Prostate gland (tissue), 2 donors: ENCODE measurements around the gene GUCY1A1. TPM values are rescaled to one million over a fixed set of nuclear protein-coding genes. Genes with fewer than 3 reads are reported as not detected.
"Not testable (repeated sequence)": the region's sequence is repeated elsewhere in the genome, so short reads cannot be mapped to it uniquely, and the experiment has no call there.

Experiments
- DNase-seq: peaks from one replicate; pipeline ENCODE4 v3.0.0-alpha.2; 2019; ENCODE audit warnings: low spot score
- H3K27ac ChIP-seq, 2 donors: fragments of 200-600 bp; sonication (generic); 2 replicates each; pipeline ENCODE4 v1.5.1; 2017 to 2019
- H3K27me3 ChIP-seq: fragments of 200-600 bp; sonication (generic); replicated peaks from 2 replicates; pipeline ENCODE4 v1.5.1; 2019; ENCODE audit not compliant: insufficient read depth
- H3K36me3 ChIP-seq, 2 donors: fragments of 200-600 bp; sonication (generic); 1 replicate in 1 of 2; 2 replicates in 1 of 2; pipeline versions ENCODE4 v1.5.1 to v1.8.1; 2017 to 2019
- H3K4me1 ChIP-seq: fragments of 200-600 bp; sonication (generic); replicated peaks from 2 replicates; pipeline ENCODE4 v1.5.1; 2019
- H3K4me3 ChIP-seq, 2 donors: fragments of 200-600 bp; sonication (generic); 2 replicates each; pipeline ENCODE4 v1.5.1; 2017 to 2019
- H3K9me3 ChIP-seq: fragments of 200-600 bp; sonication (generic); 2 replicates; pipeline ENCODE4 v1.5.1; 2017
- POLR2A ChIP-seq: fragments of 450-650 bp; IDR thresholded peaks from one replicate; pipeline ENCODE4 v1.6.1; 2016; ENCODE audit warnings: antibody characterized with exemption, mild to moderate bottlenecking
- POLR2AphosphoS5 ChIP-seq: sonication (generic); formaldehyde crosslinking; IDR thresholded peaks from one replicate; pipeline ENCODE4 v1.6.1; 2017; ENCODE audit warnings: antibody characterized with exemption
- WGBS: methylation state at CpG from one replicate; pipeline ENCODE4 v1.1.5; 2018; 5-methylcytosine and 5-hydroxymethylcytosine counted together
- intact Hi-C: fragments of 100-400 bp; cut with DNase I; formaldehyde crosslinking; loops from one replicate; pipeline ENCODE4 v1.14.2; 2022
- total RNA-seq, 2 donors: library from RNA; depleted of rRNA; stranded (reverse); fragments of >200 nt; gene quantifications; one replicate each; pipeline ENCODE4 v1.1.0, GENCODE V29; 2016
- TF ChIP-seq, protein P1 (sequence below), 4 experiments: fragments of 200-600 bp in 2 of 4; fragments of 450-650 bp in 2 of 4; sonication (generic) in 2 of 4; IDR thresholded peaks; 1 replicate in 3 of 4; 2 replicates in 1 of 4; pipeline ENCODE4 v1.5.1; 2016 to 2019; ENCODE audit warnings: antibody characterized with exemption in 4 of 4, mild to moderate bottlenecking in 2 of 4, moderate library complexity in 2 of 4

Gene GUCY1A1
- total RNA-seq, 2 donors from 2014 or later: 49.8 to 103 TPM

DNA sequence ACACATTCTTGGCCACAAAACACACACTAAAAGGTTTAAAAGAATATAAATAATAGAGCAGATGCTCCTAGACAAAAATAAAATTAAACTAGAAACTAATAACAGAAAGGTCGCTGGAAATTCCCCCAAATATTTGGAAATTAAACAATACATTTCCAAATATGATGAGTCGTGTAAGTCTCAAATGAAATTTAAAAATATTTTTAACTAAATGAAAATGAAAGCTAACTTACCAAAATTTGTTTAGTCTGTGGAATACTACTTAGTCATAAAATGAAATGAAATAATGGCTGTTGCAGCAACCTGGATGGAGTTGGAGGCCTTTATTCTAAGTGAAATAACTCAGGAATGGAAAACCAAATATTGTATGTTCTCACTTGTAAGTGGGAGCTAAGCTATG is 20.6 kb upstream of the GUCY1A1 start:
- Histone ChIP-seq H3K36me3 (no peaks in the 10 kb centered on the region), H3K4me1 (no peaks in the 10 kb centered on the region), H3K27ac (no peak overlapping the region), H3K4me3 (no peak overlapping the region), H3K9me3 (no peaks in the 10 kb centered on the region), H3K27me3 (no peaks in the 10 kb centered on the region)
- 89% methylated on average over 2 of the region's 2 CpGs for WGBS
- TF ChIP-seq POLR2A (no peak), POLR2AphosphoS5 (no peak)
- TF ChIP-seq, protein P1, sequence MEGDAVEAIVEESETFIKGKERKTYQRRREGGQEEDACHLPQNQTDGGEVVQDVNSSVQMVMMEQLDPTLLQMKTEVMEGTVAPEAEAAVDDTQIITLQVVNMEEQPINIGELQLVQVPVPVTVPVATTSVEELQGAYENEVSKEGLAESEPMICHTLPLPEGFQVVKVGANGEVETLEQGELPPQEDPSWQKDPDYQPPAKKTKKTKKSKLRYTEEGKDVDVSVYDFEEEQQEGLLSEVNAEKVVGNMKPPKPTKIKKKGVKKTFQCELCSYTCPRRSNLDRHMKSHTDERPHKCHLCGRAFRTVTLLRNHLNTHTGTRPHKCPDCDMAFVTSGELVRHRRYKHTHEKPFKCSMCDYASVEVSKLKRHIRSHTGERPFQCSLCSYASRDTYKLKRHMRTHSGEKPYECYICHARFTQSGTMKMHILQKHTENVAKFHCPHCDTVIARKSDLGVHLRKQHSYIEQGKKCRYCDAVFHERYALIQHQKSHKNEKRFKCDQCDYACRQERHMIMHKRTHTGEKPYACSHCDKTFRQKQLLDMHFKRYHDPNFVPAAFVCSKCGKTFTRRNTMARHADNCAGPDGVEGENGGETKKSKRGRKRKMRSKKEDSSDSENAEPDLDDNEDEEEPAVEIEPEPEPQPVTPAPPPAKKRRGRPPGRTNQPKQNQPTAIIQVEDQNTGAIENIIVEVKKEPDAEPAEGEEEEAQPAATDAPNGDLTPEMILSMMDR (IDR thresholded peaks at IDR 0.05): no peak
- no peak for DNase-seq
- intact Hi-C loops: no loop called here

DNA sequence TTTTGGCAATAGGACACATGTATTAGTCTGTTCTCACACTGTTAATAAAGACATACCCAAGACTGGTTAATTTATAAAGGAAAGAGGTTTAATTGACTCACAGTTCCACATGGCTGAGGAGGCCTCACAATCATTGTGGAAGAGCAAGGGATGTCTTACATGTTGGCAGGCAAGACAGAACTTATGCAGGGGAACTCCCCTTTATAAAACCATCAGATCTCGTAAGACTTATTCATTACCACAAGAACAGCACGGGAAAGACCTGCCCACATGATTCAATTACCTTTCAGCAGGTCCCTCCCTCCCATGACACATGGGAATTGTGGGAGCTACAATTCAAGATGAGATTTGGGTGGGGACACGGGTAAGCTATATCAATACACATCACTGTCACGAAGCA is 15.9 kb upstream of the GUCY1A1 start:
- DNase-seq, H3K27me3 ChIP-seq, H3K36me3 ChIP-seq, intact Hi-C loops, H3K27ac ChIP-seq, H3K9me3 ChIP-seq, H3K4me3 ChIP-seq, H3K4me1 ChIP-seq: not testable (repeated sequence)
- 78% methylated on average over 4 of the region's 4 CpGs for WGBS

DNA sequence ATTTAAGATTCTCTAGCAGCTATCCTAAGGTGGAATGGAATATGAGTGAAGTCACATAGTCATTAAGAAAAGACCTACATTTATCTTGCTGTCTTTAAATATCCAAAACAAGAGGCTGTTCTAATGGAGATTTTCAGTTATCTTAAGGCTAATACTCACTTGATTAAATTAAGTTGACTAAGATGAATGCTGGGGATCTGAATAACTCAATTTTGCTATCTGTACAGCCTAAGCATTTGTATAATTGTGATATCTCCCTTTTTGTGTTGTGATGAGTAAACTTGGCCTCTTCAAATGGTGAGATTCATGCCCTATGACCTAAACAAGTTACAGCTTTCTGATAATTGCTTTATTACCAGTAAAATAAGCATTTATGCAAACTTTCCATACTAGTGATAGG is 13.6 kb upstream of the GUCY1A1 start:
- Histone ChIP-seq H3K36me3 (no peaks in the 10 kb centered on the region), H3K27ac (no peak overlapping the region), H3K4me3 (no peak overlapping the region), H3K9me3 (no peaks in the 10 kb centered on the region), H3K4me1 (no peaks in the 10 kb centered on the region), H3K27me3 (no peaks in the 10 kb centered on the region)
- intact Hi-C loops: no loop called here
- DNase-seq: no peak
- TF ChIP-seq, protein P1 (IDR thresholded peaks at IDR 0.05): no peak
- TF ChIP-seq POLR2A (no peak), POLR2AphosphoS5 (no peak)

DNA sequence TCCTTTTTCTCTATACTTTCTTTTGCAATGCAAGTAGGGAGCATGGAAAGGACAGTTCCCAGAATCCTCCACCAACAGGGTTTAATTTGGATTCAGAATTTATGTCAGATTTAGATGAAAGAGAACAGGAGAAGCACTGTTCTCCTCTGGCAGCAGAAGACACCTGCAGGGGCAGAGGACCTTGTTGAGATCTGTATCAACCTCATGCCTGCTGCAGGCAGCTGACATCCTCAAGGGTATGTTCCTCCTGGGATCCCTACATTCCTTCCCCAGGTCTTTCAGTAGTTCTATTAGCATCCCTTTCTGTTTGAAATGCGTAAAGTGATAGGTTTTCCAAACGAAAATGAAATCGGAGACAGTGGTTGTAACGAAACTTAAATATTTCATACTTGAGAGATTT is 10.6 kb upstream of the GUCY1A1 start:
- no peaks in the 10 kb centered on the region for H3K36me3 ChIP-seq
- 87% methylated on average over 4 of the region's 4 CpGs for WGBS
- H3K4me3 ChIP-seq: no peak overlapping the region
- H3K9me3 ChIP-seq: no peaks in the 10 kb centered on the region
- intact Hi-C loops: no loop called here
- H3K27me3 ChIP-seq: no peaks in the 10 kb centered on the region
- no peak overlapping the region for H3K27ac ChIP-seq
- TF ChIP-seq POLR2AphosphoS5 (no peak), POLR2A (no peak)
- TF ChIP-seq, protein P1 (IDR thresholded peaks at IDR 0.05): no peak
- DNase-seq: no peak
- H3K4me1 ChIP-seq: no peaks in the 10 kb centered on the region

DNA sequence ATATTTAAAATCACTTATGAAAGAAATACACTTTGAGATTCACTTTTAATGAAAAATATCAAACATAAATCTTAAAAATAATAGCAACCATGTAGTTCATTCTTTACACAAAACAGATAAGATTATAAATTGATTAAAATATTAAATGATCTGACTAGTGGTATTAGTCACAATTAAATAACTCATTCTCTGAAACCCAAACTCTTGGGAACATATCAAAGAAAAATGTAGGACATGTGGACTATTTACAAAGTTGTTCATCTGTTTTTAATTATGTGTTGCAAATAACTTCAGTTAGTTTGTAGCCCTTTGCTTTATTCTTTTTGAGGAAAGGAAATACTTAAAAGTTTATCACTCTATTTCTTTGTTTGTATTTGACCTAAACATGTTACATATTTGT is 9.5 kb upstream of the GUCY1A1 start:
- TF ChIP-seq POLR2AphosphoS5 (no peak), POLR2A (no peak)
- TF ChIP-seq, protein P1 (IDR thresholded peaks at IDR 0.05): no peak
- no peaks in the 10 kb centered on the region for H3K9me3 ChIP-seq
- no peak overlapping the region for H3K4me3 ChIP-seq
- no peaks in the 10 kb centered on the region for H3K4me1 ChIP-seq
- intact Hi-C loops: no loop called here
- H3K27ac ChIP-seq: no peak overlapping the region
- DNase-seq: no peak
- H3K27me3 ChIP-seq: no peaks in the 10 kb centered on the region
- H3K36me3 ChIP-seq: no peaks in the 10 kb centered on the region
